RPMI7951 (cell line): ENCODE results near the gene PTPN7. TPM values are rescaled to one million over a fixed set of nuclear protein-coding genes. Genes with fewer than 3 reads are reported as not detected.
"Not testable (repeated sequence)": the region's sequence is repeated elsewhere in the genome, so short reads cannot be mapped to it uniquely, and the experiment has no call there.

Experiments used
- DNase-seq: peaks from one replicate; pipeline ENCODE4 v3.0.0-alpha.2; 2012; ENCODE audit warnings: low read depth
- total RNA-seq: library from RNA; depleted of rRNA; stranded (reverse); fragments of >200 nt; shearing (Covaris generic); gene quantifications from 2 replicates; pipeline ENCODE4 v1.2.3, GENCODE V29; 2014

The PTPN7 gene
- total RNA-seq, 1 experiment from 2014 or later = not detected

DNA sequence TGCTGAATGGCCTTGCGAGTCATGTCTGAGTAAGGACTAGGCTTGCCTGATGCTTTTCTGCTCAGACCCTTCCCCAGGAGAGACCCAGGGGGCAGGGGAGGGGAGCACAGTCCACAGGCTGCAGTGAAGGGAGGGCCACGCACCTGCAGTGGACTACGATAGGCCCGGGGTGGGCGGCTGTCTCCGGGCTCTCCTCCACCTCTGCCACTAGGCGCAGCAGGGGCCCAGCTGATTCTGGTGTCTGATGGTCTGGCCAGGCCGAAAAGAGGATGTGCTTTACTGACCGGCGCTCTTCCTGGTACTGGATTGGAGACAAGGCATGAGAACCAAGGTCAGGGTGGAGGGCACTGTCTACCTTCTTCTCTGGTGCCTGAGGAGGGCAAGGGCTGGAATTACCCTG lies 8.0 kb downstream of the PTPN7 start:
- DNase-seq = no peak

DNA sequence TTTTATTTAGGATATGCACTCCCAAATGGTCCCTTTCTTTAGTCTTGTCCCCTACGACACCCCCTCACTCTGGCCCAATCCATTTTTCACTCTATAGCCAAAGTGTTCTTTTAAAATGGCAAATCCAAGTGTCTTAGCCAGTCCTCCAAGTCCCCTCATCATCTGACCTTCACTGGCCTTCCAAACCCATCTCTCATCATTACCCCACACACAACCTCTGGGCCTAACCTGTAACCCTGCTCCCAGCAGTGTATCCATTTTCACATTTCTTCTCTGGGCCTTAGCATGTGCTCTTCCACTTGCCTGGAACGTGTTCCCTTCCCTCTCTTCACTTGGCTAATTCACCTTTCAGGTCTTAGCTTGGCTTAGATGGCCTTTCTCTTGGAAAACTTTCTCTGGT lies 9.4 kb downstream of the PTPN7 start:
- no peak for DNase-seq

DNA sequence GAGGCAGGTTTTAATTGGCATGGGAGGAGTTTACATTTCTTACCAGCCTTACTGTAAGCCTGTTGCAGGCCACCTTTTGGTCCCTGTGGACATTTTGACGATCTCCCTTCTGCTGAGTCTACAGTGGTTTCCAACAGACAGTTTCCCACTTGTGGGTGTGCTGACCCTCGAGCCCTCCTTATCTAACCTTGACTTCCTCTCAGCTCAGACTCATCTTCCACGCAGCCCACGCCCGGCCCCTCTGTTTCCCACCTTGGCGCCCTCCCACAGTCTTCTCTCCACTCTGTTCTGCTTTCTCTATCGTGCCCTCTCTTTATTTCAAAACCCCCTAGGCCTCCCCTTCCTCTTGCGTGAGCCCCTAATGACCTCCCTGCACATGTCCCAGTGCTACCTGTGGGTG lies 9.8 kb downstream of the PTPN7 start:
- no peak for DNase-seq

DNA sequence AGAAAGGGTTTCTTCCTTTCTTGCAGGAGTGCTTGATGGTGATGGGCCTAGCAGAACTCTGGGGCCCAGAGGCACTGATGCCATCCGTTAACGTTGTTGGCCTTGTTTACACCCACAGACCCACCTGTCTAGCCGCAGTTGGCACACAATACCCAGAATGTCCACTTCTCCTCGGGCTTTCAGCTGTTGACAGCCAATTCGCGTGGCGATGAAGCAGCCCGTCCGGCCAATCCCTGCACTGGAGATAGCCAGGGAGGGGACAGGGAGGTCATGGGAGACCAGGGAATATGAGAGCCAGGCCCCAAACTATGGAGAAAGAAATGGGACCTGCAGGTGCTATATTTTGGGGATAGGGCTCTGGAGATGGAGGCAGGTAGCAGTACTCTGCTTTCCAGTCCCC lies 10.2 kb downstream of the PTPN7 start:
- DNase-seq = no peak

DNA sequence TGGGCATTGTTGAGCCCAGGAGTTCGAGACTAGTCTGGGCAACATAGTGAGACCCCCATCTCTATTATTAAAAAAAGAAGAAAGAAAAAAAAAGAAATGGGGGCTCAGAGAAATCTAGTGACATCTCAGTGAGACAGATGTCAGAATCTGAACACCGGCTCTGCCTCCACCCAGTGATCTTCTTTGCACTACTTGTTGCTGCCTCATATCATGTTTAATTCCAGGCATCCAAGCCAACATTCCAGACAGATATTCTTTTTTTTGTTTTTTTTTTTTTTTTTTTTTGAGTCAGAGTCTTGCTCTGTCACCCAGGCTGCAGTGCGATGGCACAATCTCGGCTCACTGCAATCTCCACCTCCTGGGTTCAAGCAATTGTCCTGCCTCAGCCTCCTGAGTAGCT lies 10.8 kb downstream of the PTPN7 start:
- no peak for DNase-seq

DNA sequence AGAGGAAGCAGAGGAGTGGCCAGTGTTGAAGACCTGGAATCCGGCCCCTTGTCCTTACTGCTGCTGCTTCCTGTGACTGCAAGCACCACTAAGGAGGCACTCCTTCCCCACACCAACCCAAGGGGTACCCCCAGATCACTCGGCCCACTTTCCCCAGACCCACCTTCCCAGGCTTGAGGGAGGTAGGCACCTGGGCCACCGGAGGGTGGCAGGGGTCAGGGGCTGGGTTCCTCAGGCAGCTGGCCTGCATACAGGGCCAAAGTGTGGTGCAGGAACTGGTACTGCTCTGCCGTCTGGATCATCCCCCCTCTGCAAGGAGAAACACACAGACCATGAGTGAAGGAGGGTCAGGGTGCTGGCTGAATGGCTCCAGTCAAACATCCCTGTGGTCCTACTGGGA lies 12.0 kb downstream of the PTPN7 start:
- DNase-seq = no peak

DNA sequence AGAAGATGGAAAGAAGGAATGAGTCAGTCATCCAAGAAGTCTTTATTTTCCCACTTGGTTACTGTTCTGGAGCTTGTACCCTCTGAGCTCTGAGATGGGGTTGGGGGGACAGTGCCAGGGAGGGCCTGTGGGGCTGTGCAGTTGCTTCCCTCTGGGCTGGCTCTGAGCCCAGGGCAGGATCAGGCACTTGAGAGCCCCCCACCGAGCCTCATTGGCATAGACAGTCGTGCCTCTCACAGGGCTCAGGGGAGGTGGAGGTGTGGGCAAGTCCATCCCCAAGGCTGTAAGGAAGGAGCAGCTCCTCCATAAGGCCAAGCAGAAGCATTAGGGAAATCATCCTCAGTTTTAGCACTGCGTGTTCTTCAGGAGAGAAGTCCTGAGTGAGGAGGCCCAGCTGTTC lies 13.4 kb downstream of the PTPN7 start:
- DNase-seq = no peak

DNA sequence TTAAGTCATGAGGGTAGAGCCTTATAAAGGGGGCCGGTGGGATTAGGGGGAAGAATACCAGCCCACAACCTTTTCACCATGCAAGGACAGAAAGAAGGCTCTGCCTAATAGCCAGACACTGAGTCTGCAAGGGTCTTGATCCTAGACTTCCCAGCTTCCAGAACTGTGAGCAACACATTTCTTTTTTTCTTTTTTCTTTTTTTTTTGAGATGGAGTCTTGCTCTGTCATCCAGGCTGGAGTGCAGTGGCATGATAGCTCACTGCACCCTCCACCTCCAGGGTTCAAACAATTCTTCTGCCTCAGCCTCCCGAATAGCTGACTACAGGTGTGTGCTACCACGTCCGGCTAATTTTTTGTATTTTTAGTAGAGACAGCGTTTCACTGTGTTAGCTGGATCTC lies 14.1 kb downstream of the PTPN7 start:
- DNase-seq = no peak

DNA sequence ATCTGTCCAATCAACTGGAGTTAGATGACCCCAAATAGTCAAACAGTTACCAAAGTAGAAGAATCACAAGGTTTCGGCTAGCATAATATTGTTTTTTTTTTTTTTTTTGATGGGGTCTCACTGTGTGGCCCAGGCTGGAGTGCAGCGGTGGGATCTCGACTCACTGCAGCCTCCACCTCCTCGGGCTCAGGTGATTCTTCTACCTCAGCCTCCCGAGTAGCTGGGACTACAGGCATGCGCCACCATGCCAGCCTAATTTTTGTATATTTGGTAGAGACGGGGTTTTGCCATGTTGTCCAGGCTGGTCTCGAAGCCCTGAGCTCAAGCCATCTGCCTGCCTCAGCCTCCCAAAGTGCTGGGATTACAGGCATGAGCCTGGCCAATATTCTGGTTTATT lies 14.7 kb downstream of the PTPN7 start:
- DNase-seq = not testable (repeated sequence)

DNA sequence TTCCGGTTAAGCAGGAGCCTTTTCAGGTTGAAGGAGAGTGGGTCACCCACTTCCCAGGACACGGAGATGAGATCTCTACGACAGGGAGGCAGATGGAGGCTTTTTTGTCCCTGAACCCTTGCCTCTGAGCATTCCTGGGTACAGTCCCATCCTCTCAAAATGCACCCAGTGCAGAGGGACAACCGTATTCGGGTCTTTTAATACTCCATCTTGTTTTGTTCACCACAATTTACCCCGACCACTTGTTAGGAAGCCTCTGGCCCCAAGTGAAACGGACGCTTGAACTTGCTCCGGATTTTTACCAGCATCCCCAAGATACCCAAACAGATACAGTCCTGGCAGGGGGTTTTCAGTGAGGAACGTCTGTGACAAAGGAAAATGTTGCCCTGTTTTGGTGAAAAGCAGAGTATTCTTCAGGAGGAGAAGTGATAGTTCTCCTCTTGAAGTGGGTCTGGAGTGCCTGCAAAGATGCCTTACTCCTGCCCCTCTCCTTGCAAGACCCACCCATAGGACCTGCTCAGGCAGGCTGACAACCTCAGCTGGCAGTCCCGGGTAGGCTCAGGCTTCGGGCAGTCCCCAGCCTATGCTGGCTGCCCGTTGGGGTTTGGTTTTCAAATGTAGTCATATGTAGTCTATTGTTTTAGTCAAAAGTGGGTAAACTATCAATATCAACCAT lies 15.2 kb downstream of the PTPN7 start:
- no peak for DNase-seq

DNA sequence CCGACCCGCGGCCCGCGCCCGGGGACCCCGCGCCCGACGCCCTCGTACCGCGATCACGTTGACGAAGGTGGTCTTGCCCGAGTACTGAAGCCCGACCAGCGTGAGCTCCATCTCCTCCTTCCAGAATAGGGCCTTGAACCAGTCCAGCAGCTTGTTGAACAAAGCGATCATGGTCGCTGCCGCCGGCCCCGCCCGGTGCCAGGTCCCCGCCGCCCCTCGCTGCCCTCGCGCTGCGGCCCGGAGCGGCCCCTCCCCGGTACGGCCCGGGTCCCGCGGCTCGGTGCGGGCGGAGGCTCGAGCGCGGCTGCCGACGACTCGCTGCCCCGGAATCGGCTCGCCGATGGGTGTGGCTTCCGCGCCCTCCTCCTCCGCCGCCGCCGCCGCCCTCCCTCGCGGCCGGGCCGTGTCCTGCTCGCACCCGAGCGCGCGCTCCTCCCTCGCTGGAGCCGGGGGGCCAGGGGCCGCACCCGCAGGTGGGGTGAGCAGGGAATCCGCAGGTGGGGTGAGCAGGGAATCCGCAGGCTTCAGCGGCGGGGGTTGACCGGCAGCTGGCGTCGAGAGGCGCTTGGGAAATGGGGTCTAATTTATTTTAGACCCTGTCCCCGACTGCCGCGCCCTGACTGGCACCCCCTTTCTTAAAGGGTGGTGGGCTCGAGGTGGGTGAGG lies 15.9 kb downstream of the PTPN7 start, which contains the start of gene ARL8A:
Gene ARL8A, minus strand, starts transcription at position 336 of the 666 bp plus-strand sequence. Its CDS starts 165 bp downstream, at position 171.
- peak; percentile 40 for DNase-seq

DNA sequence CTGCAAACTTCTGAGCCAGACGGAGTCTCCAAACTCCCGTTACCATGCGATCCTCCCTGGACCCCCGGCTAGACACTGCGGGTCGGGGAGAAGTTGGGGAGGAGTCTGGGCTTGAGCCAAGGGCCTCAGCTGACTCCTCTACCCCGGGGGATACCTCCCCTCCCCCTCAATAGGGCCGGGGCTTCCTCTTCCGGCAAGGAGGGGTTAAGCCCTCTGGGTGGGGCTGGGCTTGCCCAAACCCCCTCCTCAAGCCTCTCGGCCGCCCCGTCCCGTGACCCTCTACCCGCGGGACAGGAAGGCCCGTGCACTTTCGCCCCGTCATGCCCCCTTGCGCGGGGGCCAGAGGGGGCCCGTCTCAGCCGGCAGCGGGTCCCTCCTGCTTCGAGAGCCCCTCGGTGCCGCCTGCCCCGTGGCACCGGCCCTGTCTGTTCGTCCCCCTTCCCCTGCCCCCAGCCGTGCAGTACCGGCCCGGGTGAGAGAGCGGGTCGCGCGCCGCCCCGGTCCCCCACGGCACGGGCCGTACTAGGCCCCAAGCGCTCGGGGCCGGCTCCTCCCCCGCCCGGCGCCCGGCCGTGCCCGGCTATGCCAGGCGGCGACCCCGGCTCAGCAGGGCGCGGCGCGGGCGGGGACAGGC lies 16.5 kb downstream of the PTPN7 start:
- no peak for DNase-seq

DNA sequence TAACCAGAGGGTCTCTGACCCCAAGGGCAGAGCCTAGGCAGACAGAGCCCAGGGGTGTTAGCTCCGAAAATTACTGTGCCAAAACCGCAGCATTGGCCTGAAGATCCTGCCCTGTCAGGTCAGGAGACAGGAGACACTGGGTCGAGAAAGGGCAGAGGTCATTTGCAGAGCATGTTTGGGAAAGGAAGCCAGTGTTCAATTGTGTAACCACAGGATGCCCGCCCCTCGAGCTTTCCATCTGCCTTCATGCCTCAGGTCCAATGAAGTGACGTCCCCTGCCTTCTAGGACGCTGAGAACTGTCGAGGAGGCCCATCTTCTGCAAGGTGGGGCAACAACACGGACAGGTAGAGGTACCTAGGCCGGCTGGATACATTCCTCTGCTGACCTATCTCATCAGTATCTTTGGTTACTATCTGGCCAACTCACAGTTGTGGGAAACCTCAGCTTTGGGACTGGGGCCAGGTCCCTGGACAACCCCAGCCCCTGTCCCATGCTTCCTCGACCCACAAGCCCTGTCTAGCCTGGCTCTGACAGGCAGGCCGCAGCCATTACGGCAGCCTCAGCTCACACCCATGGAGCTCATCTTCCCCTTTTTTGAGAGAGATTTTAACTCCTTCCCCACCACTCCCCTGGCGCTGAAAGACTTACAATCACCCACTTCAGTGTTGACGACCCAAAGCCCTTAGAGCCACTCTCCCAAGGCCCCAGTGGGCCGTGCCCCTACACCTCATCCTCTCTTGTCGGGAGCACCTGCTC lies 17.2 kb downstream of the PTPN7 start:
- no peak for DNase-seq

DNA sequence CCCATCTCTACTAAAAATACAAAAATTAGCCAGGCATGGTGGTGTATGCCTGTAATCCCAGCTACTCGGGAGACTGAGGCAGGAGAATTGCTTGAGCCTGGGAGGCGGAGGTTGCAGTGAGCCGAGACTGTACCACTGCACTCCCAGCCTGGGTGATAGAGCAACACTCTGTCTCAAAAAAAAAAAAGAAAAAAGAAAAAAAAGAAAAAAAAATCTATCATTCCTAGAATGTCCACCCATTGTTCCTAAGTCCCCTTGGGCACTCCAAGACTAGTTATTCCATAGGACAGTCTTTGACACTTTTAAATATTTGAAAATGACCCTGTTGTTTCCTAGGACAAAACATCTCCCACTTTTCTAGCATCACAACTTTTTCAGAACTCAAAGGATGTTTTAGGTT lies 18.9 kb downstream of the PTPN7 start:
- DNase-seq = not testable (repeated sequence)

DNA sequence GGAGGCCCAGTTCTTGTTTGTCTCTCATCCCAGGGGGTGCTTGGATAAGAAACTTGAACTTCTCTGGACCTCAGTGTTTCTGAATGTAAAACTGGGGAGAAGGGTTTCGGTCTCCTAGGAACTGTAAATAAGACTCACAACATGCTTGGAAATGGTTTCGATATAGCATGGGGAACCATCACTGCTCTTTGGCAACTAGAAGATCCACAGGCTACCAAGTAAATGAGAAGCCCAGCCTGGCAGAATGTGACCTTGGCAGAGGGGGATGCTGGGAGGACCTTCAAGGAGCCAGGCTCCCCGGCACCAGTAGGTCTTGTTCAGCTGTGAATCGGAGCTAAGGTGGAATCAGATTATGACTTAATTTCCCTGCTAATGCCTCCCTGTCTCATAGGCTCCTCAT lies 19.6 kb downstream of the PTPN7 start:
- DNase-seq = no peak

DNA sequence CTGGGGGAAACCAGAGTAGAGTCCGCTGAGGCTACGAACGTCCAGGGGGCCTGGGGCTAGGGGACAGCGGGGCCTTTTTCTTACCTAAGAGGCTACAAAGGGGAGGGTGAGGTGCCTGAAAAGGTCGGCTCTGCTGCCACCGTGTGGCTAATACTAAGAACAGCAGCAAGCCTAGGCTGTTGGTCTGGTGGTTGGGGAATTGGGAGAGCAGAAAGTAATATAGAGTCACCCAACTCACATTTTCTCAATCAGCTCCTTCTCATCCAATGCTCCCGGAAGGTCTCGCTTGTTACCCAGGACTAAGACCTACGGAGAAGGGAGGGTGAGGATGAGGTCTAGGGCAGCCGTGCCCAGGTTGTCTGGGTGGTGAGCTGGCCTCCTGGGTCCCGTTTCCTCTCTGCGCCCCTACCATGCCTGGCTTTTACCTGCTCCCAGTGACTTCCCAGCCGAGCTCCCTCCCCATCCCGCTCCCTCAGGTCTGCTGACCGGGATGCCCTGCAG lies 25.1 kb downstream of the PTPN7 start:
- DNase-seq = peak; percentile 50

DNA sequence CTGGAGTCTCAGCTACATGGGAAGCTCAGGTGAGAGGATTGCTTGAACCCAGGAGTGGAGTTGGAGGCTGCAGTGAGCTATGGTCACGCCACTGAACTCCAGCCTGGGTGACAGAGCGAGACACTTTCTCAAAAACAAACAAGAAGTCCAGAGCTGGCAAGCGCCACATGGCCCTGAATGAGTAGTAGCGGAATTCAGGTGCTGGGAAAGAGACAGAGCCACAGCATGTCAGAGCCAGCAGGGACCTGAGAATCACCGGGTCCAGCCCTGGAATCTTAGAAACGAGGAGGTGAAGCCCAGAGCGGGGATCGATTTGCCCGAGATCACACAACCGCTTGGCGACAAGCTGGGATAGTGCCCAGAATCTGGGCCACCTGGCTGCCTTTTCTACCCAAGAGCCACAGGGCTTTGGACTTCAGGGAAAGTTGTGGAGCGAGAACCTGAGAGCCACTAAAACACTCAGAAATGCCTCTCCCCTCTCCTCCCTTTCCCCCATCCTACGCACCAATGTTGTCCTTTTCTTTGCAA lies 25.7 kb downstream of the PTPN7 start:
- no peak for DNase-seq

DNA sequence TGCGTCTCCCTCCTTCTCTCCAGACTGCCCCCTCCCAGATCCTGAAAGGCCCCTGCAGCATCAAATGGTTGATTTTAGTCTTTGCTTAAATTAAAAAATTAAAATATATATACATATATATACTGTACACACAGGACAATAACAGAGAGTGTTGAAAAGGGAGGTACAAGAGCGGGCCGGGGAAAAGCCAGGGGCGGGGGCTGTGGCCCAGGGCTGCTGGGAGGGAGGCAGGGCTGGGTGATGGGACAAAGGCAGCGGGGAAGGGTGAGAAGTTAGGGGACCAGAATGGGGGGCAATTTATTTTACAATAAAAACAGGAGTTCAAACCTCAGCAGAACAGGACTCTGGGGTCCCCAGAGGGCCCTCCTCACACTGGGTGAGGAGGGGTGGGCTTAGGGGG lies 26.4 kb downstream of the PTPN7 start:
- no peak for DNase-seq

DNA sequence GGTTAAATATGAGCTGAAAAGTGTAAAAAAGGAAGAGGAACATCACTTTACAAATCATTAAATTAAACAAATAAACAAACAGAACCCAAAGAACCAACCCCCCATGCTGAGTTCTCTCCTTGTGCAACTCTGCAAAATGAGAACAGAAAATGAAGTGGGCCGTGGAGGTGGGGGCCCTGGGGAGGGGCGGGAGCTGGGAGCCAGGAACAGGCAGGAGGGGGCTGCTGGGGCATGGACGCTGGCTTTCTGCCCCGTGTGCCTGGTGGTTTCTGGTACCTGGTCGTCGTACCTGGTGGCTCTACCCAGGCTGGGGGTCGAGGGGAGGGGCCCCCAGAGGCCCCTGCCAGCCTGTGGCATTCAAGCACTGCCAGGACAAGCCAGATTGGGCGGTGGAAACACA lies 26.9 kb downstream of the PTPN7 start:
- DNase-seq = no peak

DNA sequence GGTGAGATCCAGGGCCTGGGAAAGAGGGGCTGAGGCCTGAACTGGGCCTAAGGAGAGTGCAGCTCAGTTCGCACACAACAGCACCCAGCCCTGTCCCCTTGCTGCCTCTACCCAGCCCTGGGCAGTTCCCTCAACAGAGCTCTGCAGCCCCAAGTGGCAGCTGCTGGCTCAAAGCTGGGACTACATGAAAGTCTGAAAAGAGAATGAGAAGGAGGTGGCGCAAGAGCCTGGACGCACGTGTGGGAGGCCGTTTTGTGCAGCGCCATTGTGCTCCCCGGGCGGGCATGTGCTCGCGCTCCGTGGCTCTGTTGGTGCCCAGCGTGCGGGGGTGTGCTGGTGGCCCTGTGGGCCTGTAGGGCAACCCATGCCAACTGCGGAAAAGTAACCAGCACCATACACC lies 27.4 kb downstream of the PTPN7 start:
- no peak for DNase-seq

DNA sequence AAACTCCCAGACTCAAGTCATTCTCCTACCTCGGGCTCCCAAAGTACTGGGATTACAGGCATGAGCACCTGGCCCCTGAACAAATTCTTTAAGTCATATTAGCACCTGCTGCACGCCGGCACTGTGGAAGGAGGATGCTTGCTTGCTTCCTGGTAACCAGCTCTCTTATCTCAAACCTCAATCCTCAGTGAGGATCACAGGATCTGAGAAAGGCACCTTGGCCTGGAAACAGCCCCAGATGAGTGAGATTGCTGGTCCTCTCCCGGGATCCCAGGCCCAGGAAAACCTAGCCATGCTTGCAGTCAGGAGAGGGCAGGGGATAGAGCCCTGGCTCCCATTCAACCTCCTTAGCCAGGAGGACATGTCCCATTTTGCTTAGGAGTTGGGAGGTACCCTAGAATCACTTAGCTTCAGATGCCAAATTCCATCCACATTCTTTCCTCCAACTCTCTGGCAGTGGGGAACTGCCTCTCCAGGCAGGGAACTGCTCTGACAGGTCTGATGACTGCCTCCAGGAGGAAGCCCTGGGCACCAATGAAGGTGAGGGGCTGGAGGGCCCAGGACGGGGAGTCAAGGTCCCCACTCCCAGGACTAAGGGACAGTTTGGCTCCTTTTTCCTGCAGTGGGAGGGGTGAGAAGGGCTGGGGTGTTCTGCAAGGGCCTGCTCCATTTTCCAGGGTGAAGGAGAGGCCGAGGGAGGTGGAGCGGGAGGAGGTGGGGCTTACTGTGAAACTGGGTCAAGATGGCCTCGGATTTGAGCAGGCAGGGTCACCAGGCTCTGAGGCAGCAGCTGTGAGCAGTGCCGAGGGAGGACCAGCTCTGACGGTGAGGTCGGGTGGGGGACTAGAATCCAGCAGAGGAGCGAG lies 28.2 kb downstream of the PTPN7 start:
- DNase-seq = no peak
